ENCODE results near the gene MPI.
"Not testable (repeated sequence)": the region's sequence is repeated elsewhere in the genome, so short reads cannot be mapped to it uniquely, and the experiment has no call there.

The MPI gene

DNA sequence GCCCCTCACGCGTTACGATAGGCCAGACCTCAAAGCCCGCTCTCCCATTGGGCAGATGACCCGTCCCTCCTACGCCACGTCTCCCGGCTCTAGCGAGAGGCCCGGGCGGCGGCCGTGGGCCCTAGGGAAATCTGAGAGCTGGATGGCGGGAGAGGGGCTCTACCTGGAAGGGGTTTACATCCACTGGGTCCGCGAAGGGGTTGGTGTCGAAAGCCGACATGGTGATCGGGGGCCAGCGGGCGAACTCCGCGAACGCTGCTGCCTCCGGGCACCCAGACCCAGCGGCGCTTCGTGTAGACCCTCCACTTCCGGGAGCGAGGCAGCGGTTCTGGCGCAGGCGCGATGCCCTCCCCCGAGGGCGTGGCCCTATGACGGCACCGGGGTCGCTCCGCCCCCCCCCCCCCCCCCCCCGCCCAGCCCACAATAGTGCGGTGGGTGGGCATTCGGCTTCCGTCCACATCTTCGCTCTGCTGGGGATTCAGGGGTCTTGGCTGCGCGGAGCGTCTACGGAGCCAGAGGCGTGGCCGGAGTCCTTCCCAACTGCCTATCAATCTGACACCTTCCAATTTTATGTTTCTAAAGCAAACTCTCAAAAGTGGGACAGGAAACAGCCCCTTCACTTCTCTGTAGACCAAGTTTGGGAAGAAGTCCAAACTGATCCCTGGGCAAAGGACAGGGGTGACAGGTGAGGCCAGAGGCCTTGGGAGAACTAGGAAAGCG lies 16.6 kb upstream of the MPI start, which contains the start of gene SCAMP2:
Gene SCAMP2 (minus strand): TSS at position 330 of the 720 bp plus-strand sequence. CDS start 110 bp downstream, at position 220.
- H3K9me3 ChIP-seq (ENCODE audit: control insufficient read depth, low read length), result no peaks in the 10 kb centered on the region
- H3K4me3 ChIP-seq (ENCODE audit: insufficient read depth, low read depth, low read length), result peak within 1 kb of the TSS; percentile 77
- WGBS, 2 experiments, result 0 to 1% methylated on average over 43 to 47 of the region's 52 CpGs
- no peaks in the 10 kb centered on the region for H3K27me3 ChIP-seq (ENCODE audit: control insufficient read depth, insufficient read depth, low read length, poor library complexity, severe bottlenecking)
- H3K27ac ChIP-seq (ENCODE audit: insufficient read depth, low read depth, low read length, poor library complexity, severe bottlenecking), result peak within 1 kb of the TSS; percentile 87
- H3K4me1 ChIP-seq (ENCODE audit: control insufficient read depth, insufficient read depth, low read length), result no peaks in the 10 kb centered on the region
- no peaks in the 10 kb centered on the region for H3K36me3 ChIP-seq (ENCODE audit: control insufficient read depth, insufficient read depth, low read length)

- 32 to 39% methylated on average over 15 to 16 of the region's 16 CpGs for WGBS, 2 experiments
- H3K4me1 ChIP-seq (ENCODE audit: control insufficient read depth, insufficient read depth, low read length), result no peaks in the 10 kb centered on the region
- H3K4me3 ChIP-seq (ENCODE audit: insufficient read depth, low read depth, low read length), result peak overlapping the region; percentile 77
- no peaks in the 10 kb centered on the region for H3K9me3 ChIP-seq (ENCODE audit: control insufficient read depth, low read length)
- H3K27ac ChIP-seq (ENCODE audit: insufficient read depth, low read depth, low read length, poor library complexity, severe bottlenecking), result no peak overlapping the region
- no peaks in the 10 kb centered on the region for H3K27me3 ChIP-seq (ENCODE audit: control insufficient read depth, insufficient read depth, low read length, poor library complexity, severe bottlenecking)
- no peaks in the 10 kb centered on the region for H3K36me3 ChIP-seq (ENCODE audit: control insufficient read depth, insufficient read depth, low read length)
Observed at GRCh38 chr15:74873756-74874424, 16.0 kb upstream of the MPI start.

- H3K4me1 ChIP-seq (ENCODE audit: control insufficient read depth, insufficient read depth, low read length), result no peaks in the 10 kb centered on the region
- H3K27me3 ChIP-seq (ENCODE audit: control insufficient read depth, insufficient read depth, low read length, poor library complexity, severe bottlenecking), result no peaks in the 10 kb centered on the region
- H3K4me3 ChIP-seq (ENCODE audit: insufficient read depth, low read depth, low read length), result no peak overlapping the region
- no peaks in the 10 kb centered on the region for H3K36me3 ChIP-seq (ENCODE audit: control insufficient read depth, insufficient read depth, low read length)
- no peak overlapping the region for H3K27ac ChIP-seq (ENCODE audit: insufficient read depth, low read depth, low read length, poor library complexity, severe bottlenecking)
- no peaks in the 10 kb centered on the region for H3K9me3 ChIP-seq (ENCODE audit: control insufficient read depth, low read length)
- 80 to 81% methylated on average over 4 of the region's 4 CpGs for WGBS, 2 experiments
Observed at GRCh38 chr15:74878273-74878672, 11.6 kb upstream of the MPI start.

DNA sequence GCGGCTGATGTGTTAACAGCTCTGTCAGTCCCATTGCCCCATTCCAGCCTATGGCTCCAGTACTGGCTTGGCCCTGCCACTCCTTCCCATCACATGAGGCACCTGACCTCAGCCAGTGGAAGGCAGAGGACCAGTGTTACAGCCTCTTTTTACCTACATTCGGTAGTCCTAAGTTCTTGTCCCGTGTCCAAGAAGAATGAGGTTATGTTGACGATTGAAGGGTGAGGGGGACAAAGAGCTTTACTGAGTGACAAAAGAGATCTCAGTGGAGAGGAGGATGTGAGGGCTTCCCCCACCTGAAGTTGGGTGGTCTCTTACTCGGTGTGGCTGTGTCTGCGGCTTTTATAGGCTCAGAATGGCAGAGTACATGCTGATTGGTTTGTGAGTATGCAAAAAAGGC lies 7.3 kb upstream of the MPI start:
- 93 to 94% methylated on average over 6 of the region's 6 CpGs for WGBS, 2 experiments

GRCh38 chr15:74884428-74885223 lies 5.2 kb upstream of the MPI start:
- Histone ChIP-seq H3K27ac (ENCODE audit: insufficient read depth, low read depth, low read length, poor library complexity, severe bottlenecking) (no peak overlapping the region), H3K4me1 (ENCODE audit: control insufficient read depth, insufficient read depth, low read length) (no peaks in the 10 kb centered on the region), H3K4me3 (ENCODE audit: insufficient read depth, low read depth, low read length) (no peak overlapping the region), H3K9me3 (ENCODE audit: control insufficient read depth, low read length) (no peaks in the 10 kb centered on the region), H3K36me3 (ENCODE audit: control insufficient read depth, insufficient read depth, low read length) (no peaks in the 10 kb centered on the region), H3K27me3 (ENCODE audit: control insufficient read depth, insufficient read depth, low read length, poor library complexity, severe bottlenecking) (no peaks in the 10 kb centered on the region)
- 81 to 83% methylated on average over 4 of the region's 4 CpGs for WGBS, 2 experiments

More for the DNA sequence above, 7.3 kb upstream of the MPI start:
- no peaks in the 10 kb centered on the region for H3K36me3 ChIP-seq (ENCODE audit: control insufficient read depth, insufficient read depth, low read length)
- H3K27me3 ChIP-seq (ENCODE audit: control insufficient read depth, insufficient read depth, low read length, poor library complexity, severe bottlenecking), result no peaks in the 10 kb centered on the region
- no peak overlapping the region for H3K27ac ChIP-seq (ENCODE audit: insufficient read depth, low read depth, low read length, poor library complexity, severe bottlenecking)
- no peak overlapping the region for H3K4me3 ChIP-seq (ENCODE audit: insufficient read depth, low read depth, low read length)
- H3K9me3 ChIP-seq (ENCODE audit: control insufficient read depth, low read length), result no peaks in the 10 kb centered on the region
- H3K4me1 ChIP-seq (ENCODE audit: control insufficient read depth, insufficient read depth, low read length), result no peaks in the 10 kb centered on the region

DNA sequence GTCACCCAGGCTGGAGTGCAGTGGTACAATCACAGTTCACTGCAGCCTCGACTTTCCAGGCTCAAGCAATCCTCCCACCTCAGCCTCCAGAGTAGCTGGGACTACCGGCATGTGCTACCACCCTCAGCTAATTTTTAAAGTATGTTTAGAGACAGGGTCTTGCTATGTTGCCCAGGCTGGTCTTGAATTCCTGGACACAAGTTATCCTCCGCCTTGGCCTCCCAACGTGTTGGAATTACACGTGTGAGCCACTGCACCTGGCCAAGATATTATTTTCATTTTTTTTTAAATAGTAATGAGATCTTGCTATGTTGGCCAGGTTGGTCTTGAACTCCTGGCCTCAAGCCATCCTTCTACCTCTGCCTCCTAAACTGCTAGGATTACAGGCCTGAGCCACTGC lies 4.4 kb upstream of the MPI start:
- Histone ChIP-seq H3K4me3 (ENCODE audit: insufficient read depth, low read depth, low read length) (no peak overlapping the region), H3K27me3 (ENCODE audit: control insufficient read depth, insufficient read depth, low read length, poor library complexity, severe bottlenecking) (no peaks in the 10 kb centered on the region), H3K36me3 (ENCODE audit: control insufficient read depth, insufficient read depth, low read length) (no peaks in the 10 kb centered on the region), H3K4me1 (ENCODE audit: control insufficient read depth, insufficient read depth, low read length) (no peaks in the 10 kb centered on the region), H3K27ac (ENCODE audit: insufficient read depth, low read depth, low read length, poor library complexity, severe bottlenecking) (no peak overlapping the region), H3K9me3 (ENCODE audit: control insufficient read depth, low read length) (no peaks in the 10 kb centered on the region)
- WGBS, 2 experiments, result 91 to 95% methylated on average over 5 of the region's 5 CpGs

GRCh38 chr15:74887537-74888193 lies 2.2 kb upstream of the MPI start:
- not testable (repeated sequence) for H3K27ac ChIP-seq (ENCODE audit: insufficient read depth, low read depth, low read length, poor library complexity, severe bottlenecking); H3K9me3 ChIP-seq (ENCODE audit: control insufficient read depth, low read length); H3K27me3 ChIP-seq (ENCODE audit: control insufficient read depth, insufficient read depth, low read length, poor library complexity, severe bottlenecking); H3K4me1 ChIP-seq (ENCODE audit: control insufficient read depth, insufficient read depth, low read length); H3K4me3 ChIP-seq (ENCODE audit: insufficient read depth, low read depth, low read length); H3K36me3 ChIP-seq (ENCODE audit: control insufficient read depth, insufficient read depth, low read length)
- WGBS, 2 experiments, result 78 to 91% methylated on average over 1 to 5 of the region's 10 CpGs

DNA sequence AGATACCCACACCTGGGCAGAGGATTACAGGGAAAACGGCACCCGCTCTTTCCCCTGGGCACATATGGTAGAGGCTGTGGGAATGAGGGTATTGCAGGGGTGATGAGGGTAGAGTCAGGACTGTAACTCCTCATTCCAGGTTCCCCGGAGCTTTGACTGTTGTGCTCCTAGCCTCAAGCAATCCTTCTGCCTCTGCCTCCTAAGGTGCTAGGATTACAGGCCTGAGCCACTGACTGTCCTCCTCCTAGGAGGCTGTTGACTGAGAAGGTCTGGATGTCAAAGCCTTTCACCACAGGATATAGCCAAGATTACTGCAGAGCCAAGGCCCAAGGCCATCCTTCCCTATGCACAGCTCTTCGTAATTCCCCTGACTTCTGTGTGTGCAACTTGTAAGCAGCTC lies 1.1 kb upstream of the MPI start:
- H3K27me3 ChIP-seq (ENCODE audit: control insufficient read depth, insufficient read depth, low read length, poor library complexity, severe bottlenecking), result no peaks in the 10 kb centered on the region
- WGBS, 2 experiments, result 96% methylated on average over 4 of the region's 4 CpGs
- no peaks in the 10 kb centered on the region for H3K4me1 ChIP-seq (ENCODE audit: control insufficient read depth, insufficient read depth, low read length)
- H3K27ac ChIP-seq (ENCODE audit: insufficient read depth, low read depth, low read length, poor library complexity, severe bottlenecking), result no peak overlapping the region
- no peaks in the 10 kb centered on the region for H3K9me3 ChIP-seq (ENCODE audit: control insufficient read depth, low read length)
- H3K36me3 ChIP-seq (ENCODE audit: control insufficient read depth, insufficient read depth, low read length), result peaks cover 12% of the 10 kb centered on the region
- H3K4me3 ChIP-seq (ENCODE audit: insufficient read depth, low read depth, low read length), result no peak overlapping the region

DNA sequence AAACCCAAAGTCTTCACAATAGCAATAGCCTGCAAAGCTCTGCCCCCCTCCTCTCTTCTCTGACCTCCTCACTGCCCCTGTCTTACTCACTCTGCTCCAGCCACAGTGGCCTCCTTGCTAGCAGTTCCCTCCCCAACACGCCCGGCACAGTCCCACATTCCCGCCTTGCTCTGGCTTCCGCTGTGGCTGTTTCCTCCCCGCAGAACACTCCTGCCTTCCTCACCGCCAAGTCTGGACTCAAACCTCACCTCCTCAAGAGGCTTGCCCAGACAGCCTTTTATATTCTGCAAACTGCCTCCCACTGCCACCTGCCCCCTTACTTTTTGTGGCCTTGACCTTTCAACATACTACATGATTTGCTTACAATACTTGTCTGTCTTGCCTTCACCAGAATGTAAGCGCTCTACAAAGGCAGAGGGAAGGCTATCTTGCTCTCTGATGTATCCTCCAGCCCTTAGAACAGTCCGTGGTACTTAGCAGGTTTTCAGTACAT lies 406 bp upstream of the MPI start:
- Histone ChIP-seq H3K9me3 (ENCODE audit: control insufficient read depth, low read length) (no peaks in the 10 kb centered on the region), H3K4me3 (ENCODE audit: insufficient read depth, low read depth, low read length) (peak overlapping the region; percentile 93), H3K36me3 (ENCODE audit: control insufficient read depth, insufficient read depth, low read length) (peaks cover 12% of the 10 kb centered on the region), H3K27ac (ENCODE audit: insufficient read depth, low read depth, low read length, poor library complexity, severe bottlenecking) (no peak overlapping the region), H3K27me3 (ENCODE audit: control insufficient read depth, insufficient read depth, low read length, poor library complexity, severe bottlenecking) (no peaks in the 10 kb centered on the region), H3K4me1 (ENCODE audit: control insufficient read depth, insufficient read depth, low read length) (no peaks in the 10 kb centered on the region)
- WGBS, 2 experiments, result 44 to 47% methylated on average over 8 of the region's 8 CpGs

DNA sequence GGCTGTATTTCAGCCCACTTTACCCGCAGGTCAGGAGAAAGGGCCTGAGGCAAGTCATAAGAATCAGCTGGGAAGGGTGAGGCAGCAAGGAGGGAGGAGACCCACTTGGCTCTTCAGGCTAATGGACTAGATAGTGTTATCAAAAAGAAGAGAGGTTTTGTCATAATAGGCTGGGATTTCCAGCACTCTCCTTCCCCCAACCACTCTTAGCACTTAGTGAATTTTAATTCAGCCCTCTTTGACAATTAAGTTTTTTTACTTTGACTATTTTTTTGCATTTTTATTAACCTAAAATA lies 771 bp downstream of the MPI start:
- Histone ChIP-seq H3K27me3 (ENCODE audit: control insufficient read depth, insufficient read depth, low read length, poor library complexity, severe bottlenecking) (no peaks in the 10 kb centered on the region), H3K4me3 (ENCODE audit: insufficient read depth, low read depth, low read length) (peak overlapping the region; percentile 93), H3K4me1 (ENCODE audit: control insufficient read depth, insufficient read depth, low read length) (no peaks in the 10 kb centered on the region), H3K36me3 (ENCODE audit: control insufficient read depth, insufficient read depth, low read length) (peaks cover 12% of the 10 kb centered on the region), H3K27ac (ENCODE audit: insufficient read depth, low read depth, low read length, poor library complexity, severe bottlenecking) (no peak overlapping the region), H3K9me3 (ENCODE audit: control insufficient read depth, low read length) (no peaks in the 10 kb centered on the region)
- WGBS, 2 experiments, result 6 to 11% methylated on average over 1 of the region's 1 CpG

All from ectodermal cell (in vitro differentiated cells).